SW 1271 (cell line): ENCODE results near the gene PAPPA2.

ENCODE experiments used
- DNase-seq, 2 experiments: peaks; one replicate each; lab custom pipeline; 2025; lab: John Stamatoyannopoulos, UW

The PAPPA2 gene

DNA sequence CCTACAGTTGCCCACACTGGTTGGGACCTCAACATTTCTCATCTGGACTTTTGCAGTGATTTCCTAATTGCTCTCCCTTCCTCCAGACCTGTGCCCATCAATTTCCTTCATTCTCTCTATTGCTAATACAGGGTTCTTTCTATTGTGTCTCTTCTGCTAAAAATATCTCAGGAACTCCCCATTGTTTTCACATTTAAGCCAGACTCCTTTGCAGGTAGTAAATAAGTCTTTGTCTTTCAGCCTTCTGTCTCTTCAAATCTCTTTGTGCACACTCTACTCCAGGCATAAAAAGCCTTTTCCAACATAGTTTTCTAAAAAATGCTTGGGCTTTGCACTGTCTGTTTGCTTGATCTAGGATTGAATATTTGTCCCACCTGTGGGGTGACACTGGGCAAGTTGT is 340.6 kb downstream of the PAPPA2 start:
- no peak for DNase-seq

DNA sequence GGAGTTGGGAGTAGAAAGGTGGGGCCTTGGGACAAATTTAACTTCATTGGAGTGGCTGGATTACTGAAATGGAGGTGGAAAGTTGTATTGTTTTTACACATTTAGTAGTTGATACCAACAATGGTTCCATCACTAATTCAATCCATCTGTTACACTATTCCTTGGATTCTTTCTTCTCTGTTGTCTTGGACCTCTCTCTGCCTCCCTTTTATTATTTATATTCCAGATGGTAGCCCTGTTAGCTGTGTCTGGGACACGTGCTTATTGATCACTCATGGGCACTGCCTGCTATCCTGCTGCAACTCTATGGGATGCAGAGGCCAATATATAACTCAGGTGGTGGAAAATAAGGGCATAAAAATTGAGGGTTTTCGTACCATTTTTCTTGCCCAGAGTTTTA is 346.3 kb downstream of the PAPPA2 start:
- DNase-seq: no peak

GRCh38 chr1:176811511-176812288 is 348.7 kb downstream of the PAPPA2 start:
- DNase-seq: no peak

GRCh38 chr1:176815621-176816020 is 352.6 kb downstream of the PAPPA2 start:
- DNase-seq: no peak

DNA sequence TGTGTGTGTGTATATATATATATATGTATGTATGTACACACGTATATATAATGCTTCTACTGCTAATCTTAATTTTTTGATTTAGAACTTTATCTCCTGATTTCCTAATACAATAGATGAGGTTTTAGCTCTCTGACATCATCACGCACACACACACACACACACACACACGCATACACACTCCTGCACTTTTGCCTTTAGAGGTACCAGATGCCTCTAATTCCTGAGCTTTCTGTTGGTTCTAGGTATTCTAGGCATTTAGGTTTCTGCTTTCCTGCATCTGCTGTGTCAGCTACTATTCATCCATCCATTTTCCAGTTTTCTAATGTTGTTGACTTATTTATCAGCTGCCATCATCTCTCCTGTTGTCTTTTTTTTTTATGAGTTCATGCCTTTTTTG is 353.3 kb downstream of the PAPPA2 start:
- no peak for DNase-seq

DNA sequence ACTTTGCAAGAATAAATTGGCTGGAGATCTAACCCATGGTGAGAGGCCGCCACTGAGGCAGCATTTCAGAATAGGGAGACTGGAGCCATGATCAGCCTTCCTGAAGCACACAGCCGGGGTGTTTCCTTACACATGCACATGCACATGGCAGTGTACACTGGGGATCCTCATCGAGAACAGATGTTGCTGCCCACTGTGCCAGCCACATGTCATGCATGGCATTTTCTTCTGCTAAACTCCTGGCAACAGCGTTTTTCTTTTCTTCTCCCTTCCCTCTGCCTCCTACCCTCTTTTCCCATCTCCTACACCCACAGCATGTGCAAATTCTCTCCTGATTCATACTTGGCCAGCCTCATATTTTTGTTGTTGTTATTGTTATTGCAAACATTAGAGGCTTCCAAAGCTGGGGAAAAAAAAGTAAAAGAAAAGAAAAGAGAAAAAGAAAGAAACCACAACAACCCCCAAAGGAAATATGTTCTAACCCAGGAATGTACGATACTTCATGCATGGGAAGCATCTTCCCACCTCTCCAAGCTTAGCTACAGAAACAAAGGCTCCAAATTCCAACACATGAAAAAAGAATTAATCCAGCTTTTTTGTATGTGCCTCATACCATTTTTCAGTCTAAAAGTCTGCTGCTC is 357.5 kb downstream of the PAPPA2 start:
- DNase-seq: no peak

DNA sequence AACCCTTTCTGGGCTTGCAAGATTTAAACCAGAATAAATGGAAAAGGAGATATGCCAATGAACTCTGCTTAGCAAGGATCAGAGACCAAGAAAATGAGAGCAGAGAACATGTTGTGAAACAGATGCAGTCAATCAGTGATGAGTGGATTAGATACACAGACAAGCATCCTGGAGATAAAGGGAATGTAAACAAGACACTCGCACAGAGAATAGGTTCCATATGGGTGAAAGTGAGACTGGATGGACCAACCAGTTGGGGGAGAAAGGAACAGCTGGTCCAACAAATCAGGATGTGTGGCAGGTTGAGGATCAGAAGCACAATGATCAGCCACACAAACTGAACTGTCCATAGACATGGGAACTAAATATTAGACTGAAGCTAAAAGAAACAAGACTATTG is 363.3 kb downstream of the PAPPA2 start:
- no peak for DNase-seq

- no peak for DNase-seq
Measured at GRCh38 chr1:176829261-176829660, 366.3 kb downstream of the PAPPA2 start.

GRCh38 chr1:176831150-176831549 is 368.2 kb downstream of the PAPPA2 start:
- DNase-seq: no peak

DNA sequence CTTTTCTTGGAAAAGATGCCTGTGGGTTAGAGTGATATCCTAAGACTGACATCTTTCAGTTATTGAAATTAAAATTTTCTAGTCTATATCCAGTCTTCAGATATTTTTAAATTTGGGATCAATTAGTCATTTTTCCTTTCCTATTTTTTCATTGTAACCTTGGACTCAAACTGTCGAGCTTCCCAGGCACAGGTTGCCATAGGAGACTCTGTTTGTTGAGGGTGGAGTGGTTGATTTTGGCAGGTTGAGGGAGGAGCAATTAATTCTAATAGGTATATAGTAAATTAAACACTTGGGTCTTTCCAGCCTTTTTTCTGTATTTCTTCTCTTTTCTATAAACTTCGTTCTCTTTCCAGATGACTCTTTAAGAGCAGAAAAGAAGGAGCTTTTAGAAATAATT is 374.7 kb downstream of the PAPPA2 start:
- DNase-seq: no peak

DNA sequence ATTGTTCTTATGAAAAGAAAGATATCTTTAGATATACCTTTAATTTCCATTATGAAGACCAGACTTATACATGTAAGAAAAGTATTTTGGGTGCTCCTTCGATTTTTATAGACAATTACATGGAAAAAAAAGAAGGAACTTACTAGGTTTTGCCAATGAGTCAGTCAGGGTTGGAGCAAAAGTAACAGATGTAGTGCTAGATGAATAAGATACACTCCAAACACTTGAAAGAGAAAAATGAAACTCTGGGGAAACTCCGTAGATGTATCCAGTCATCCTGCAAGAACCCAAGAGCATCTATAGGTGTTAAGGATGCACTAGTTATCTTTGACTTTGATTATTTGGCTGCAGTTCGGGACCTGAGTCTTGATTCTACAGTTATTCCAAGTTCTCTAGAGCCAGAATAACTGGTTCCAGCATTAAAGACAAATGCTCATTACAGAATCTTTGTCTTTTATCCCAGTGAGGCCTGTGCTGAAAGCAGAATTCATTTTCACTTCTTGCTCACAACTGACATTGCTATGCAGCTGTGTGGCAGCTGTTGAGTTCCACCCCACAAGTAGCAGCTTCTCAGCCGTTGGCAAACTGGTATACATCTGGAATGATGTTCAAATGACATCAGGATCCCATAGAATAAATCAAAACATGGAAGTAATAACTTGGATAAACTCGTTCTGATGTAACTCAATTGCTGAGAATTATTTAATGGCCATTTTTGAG is 375.5 kb downstream of the PAPPA2 start:
- no peak for DNase-seq

DNA sequence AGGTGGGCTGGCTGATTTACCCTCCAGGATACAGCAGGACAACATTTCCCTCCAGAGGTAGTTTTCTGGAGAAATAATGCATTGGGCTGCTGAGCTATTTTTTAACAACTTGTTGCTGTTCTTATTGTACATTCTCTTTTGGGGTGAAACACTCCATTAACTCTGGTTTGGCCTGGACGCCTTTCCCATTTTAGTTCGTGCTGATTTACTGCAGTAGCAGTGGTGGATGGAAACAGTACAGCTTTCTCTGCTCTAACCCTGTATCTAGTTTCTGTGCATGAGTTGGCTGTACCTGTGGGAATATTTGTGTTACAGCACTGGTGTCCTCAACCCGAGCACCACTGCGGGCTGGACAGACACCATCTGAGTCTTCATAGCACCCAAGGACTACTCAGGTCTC is 376.2 kb downstream of the PAPPA2 start:
- no peak for DNase-seq

DNA sequence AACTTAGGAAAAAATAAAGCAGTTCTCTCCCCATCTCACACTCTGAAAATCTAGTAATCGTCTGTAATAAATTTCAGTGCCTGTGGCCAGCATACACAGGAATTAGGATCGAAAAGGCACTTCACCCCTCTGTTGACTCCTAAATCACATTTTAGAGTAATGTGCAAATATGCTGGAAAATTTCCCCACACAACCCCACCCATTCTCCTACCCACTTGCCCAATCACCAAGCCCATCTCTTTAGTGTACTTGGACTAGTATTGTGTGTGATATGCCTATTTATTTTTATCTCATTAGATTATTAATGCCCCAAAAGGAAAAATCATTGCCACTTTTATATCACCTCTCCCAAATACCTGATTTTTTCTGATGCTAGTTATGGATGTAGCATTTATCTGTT is 378.3 kb downstream of the PAPPA2 start:
- no peak for DNase-seq

DNA sequence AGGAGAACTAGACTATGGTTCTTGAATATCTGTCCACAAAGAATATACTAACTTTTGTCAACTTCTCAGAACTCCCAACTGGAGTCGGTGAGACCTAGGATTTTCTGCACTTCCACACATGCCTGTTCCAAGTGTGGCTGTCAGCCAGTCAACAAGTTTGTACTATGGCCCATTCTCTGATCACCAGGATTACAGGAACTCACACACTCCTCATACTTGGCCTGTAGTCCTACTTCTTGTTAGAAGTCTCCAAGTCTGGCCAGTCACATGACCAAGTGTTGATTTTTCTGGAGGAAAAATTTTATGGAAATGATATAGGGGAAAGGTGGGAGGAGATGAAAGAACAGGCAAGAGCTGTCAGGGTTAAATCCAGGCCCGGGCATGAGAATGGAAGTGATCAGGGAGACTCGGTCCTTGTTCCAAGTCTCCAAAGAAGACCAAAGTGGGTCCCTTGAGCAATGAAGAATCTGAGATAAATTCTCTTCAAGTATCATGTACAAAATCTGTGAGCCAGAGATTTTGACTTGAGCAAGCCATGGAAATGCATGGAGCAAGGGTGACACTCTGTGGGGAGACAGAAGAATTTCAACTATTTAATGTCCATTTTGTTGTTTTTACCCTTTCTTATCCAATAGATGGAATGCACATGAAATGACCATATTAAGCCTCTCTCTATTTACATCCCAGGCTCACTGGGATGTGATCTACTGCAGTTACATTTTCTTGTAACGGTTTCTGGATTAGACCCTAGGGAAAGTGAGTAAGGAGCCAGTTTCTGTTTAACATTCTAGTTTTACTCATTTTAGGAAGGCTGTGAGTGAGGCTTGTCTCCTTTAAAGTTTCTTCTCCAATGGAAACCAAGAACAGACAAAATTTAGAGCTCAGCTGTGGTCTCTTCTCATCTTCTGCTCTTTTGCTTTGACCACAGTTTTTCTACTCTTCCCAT is 380.6 kb downstream of the PAPPA2 start:
- no peak for DNase-seq

DNA sequence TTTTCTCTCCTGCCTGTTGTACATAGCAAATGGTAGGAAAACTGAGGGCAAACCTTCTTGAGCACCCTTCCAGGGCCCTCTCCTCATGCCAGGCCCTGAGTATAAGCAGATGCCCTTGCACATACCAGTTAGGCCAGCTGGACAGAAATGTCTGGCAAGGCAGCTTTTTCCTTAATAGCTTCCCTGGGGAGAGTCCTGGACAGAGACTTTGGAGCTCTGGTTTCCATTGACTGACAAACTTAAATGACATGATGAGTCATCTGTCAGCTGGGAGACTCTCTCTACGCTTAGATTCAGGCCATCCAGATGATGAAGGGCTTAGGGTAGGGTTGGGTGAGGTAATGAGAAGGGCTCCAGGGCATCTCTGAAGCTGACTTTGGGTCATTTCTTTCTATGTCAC is 384.1 kb downstream of the PAPPA2 start:
- no peak for DNase-seq

DNA sequence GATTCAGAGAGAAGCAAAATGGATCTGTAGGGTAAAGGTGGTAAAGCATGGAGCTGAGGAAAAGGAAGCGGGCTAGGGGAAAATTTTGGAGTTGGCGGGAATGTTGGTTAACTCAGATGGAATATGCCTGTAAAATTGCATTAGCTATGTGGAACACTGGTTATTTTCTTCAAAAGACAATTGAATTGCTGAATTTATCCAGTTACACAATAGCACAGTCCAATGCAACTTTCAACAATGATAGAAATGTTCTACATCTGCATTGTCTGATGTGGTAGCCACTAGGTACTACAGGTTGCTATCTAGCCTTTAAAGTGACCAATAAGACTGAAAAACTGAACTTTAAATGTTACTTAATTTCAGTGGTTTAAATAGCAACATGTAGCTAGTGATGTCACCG is 386.3 kb downstream of the PAPPA2 start:
- DNase-seq: no peak

- DNase-seq: no peak
Measured at GRCh38 chr1:176850871-176851270, 387.9 kb downstream of the PAPPA2 start.

GRCh38 chr1:176852124-176852523 is 389.1 kb downstream of the PAPPA2 start:
- DNase-seq: no peak

DNA sequence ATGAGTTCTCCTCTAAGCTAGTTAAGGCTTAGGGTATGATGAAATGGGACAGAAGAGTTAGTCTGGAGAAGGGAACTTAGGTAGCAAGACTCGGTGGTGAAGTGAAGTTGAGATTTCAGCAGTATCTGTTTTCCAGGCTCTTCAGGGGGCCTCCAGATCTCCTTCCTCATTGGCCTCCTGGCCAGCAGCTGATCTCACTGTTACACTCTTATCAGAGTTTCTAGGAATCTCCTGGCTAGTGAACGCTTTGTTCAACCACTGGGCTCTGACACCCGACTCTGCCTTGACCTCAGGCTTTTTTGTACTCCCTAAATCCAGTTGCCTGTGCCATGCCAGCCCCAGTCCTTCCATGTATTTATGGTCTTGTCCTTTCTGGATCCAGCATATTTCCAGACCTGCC is 390.5 kb downstream of the PAPPA2 start:
- no peak for DNase-seq

- no peak for DNase-seq
Measured at GRCh38 chr1:176854121-176854520, 391.1 kb downstream of the PAPPA2 start.

DNA sequence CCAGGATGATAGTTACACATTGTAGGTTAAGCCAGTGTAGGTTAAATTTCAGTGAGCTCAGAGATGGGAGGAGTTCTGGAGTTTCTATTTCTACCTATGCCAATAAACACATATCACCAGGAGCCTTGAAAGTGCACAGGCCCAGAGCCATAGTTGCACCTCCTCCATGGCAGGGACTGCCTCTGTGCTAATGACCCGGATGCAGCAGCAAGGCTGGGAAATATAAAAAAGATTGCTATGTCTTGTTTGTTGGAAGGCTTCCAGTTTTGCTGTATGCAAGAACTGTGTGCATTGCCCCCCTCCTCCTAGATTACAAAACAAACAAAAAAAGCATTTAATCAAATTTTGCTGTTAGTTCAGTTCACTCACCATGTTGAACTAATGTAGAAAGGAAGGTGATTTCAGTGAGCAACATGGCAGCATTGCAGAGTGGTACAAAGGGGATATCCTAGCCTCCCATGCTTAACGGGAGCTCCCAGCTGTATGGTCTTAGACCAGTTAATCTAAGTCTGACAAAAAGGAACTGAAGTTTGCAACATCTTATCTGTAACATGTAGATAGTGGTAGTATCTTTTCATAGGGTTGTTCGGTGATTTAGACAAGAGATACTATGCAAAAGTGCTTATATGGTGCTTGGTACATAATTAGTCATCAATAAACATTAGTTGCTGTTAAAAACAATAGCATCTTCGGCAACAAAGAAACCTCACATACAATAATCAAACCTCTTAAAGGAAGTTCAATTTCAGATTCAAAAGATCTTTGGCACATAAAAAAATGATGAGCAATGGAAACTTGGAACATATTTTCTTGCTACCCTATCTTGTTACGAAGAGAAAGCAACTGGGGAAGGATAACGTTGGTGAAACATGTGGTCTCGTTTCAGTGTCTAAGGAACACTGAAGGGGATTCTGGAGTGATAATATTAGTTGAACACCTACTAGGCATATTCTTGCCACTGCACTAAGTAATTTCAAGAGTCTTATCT is 392.1 kb downstream of the PAPPA2 start:
- no peak for DNase-seq
